GM18870 (cell line): ENCODE measurements around the gene UBAC1.

Experiments
- ATAC-seq: cut with Tn5 transposase; IDR thresholded peaks from one replicate; pipeline ENCODE4 v1.9.1; 2021; ENCODE audit warnings: moderate library complexity; ENCODE audit not compliant: unreplicated experiment

UBAC1 gene

GRCh38 chr9:135994501-135995192 lies 33.5 kb upstream of the UBAC1 start:
- no peak for ATAC-seq

GRCh38 chr9:135993765-135994500 lies 32.8 kb upstream of the UBAC1 start:
- ATAC-seq, result no peak

GRCh38 chr9:135993409-135993742 lies 32.2 kb upstream of the UBAC1 start:
- no peak for ATAC-seq

- ATAC-seq, result no peak
Observed at GRCh38 chr9:135992486-135993408, 31.6 kb upstream of the UBAC1 start.

- ATAC-seq, result no peak
Observed at GRCh38 chr9:135991771-135992170, 30.6 kb upstream of the UBAC1 start.

GRCh38 chr9:135990468-135991429 lies 29.6 kb upstream of the UBAC1 start:
- ATAC-seq, result no peak

- no peak for ATAC-seq
Observed at GRCh38 chr9:135989722-135990467, 28.7 kb upstream of the UBAC1 start.

- ATAC-seq, result no peak
Observed at GRCh38 chr9:135989157-135989556, 28.0 kb upstream of the UBAC1 start.

- ATAC-seq, result no peak
Observed at GRCh38 chr9:135988493-135988892, 27.3 kb upstream of the UBAC1 start.

- ATAC-seq, result no peak
Observed at GRCh38 chr9:135987838-135988404, 26.7 kb upstream of the UBAC1 start.

GRCh38 chr9:135986605-135987004 lies 25.4 kb upstream of the UBAC1 start:
- no peak for ATAC-seq

- ATAC-seq, result no peak
Observed at GRCh38 chr9:135985889-135986288, 24.7 kb upstream of the UBAC1 start.

GRCh38 chr9:135985459-135985774 lies 24.2 kb upstream of the UBAC1 start:
- no peak for ATAC-seq

- ATAC-seq, result no peak
Observed at GRCh38 chr9:135984072-135984710, 23.0 kb upstream of the UBAC1 start.

GRCh38 chr9:135983208-135984071 lies 22.3 kb upstream of the UBAC1 start:
- no peak for ATAC-seq

- ATAC-seq, result no peak
Observed at GRCh38 chr9:135982499-135983207, 21.5 kb upstream of the UBAC1 start.

- no peak for ATAC-seq
Observed at GRCh38 chr9:135980926-135981630, 19.9 kb upstream of the UBAC1 start.
